ENCODE data around the gene RFLNA. TPM values are rescaled to one million over a fixed set of nuclear protein-coding genes. Genes with fewer than 3 reads are reported as not detected.

RFLNA gene
- total RNA-seq, 1 experiment from 2014 or later: 1.1 TPM

DNA sequence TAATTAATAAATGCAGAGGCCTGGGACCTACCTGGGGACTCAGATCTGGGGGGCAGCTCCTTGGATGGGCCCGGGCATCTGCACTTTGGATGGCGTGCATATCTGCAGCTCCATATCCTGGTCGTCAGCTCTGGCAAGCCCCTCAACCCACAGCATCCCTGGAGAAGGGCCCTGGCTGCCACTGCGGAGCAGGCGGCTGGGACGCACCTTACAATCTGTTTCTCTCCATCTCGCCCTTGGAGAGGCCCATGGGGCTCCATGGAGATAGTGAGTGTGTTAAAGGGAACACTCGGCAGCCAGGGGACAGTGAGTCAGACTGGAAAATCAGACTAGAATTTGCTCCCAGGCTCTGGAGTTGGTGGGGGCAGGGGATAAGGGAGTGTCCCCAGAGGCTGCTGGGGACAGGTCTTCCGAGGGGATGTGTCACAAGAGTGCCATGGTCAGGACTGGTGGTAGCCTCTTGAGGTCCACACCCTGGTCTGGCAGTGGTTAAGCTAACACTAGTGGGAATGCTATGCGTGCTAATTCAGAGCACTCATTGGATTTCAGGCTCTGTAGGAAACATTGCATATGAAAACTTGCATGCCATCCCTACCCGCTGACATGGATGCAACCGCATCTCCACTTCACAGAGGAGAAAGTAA lies 21.5 kb downstream of the RFLNA start:
- H3K27me3 ChIP-seq (replicated peaks; ENCODE audit: insufficient read depth, low read depth, low read length, poor library complexity): no peaks in the 10 kb centered on the region
- H3K36me3 ChIP-seq (ENCODE audit: insufficient read depth, low read length, poor library complexity, severe bottlenecking): no peaks in the 10 kb centered on the region
- intact Hi-C loops (cut with micrococcal nuclease; ENCODE audit: unreplicated experiment): no loop called here
- no peak for DNase-seq (ENCODE audit: low spot score)
- no peak overlapping the region for H3K27ac ChIP-seq (ENCODE audit: low read depth, low read length, poor library complexity, severe bottlenecking)
- TF ChIP-seq EZH2 (IDR thresholded peaks at IDR 0.05; ENCODE audit: borderline replicate concordance, low read depth, low read length, poor library complexity, severe bottlenecking) (no peak), CTCF (conservative IDR thresholded peaks at IDR 0.05; ENCODE audit: low read depth, low read length) (no peak)
- H3K9me3 ChIP-seq (ENCODE audit: low read depth, low read length, poor library complexity, severe bottlenecking): no peaks in the 10 kb centered on the region
- ChIA-PET CTCF (no interaction called here), POLR2A (ENCODE audit: low non-redundant PET) (no interaction called here)
- no peaks in the 10 kb centered on the region for H3K4me1 ChIP-seq (ENCODE audit: insufficient read depth, low read length, poor library complexity, severe bottlenecking)
- no peak overlapping the region for H3K4me3 ChIP-seq (ENCODE audit: low read depth, low read length, poor library complexity, severe bottlenecking)
- BruUV-seq (replicated peaks): no TSS peak

GRCh38 chr12:124317400-124317799 lies 22.5 kb downstream of the RFLNA start:
- no peak for DNase-seq (ENCODE audit: low spot score)
- no TSS peak for BruUV-seq (replicated peaks)
- H3K27ac ChIP-seq (ENCODE audit: low read depth, low read length, poor library complexity, severe bottlenecking): no peak overlapping the region
- intact Hi-C loops (cut with micrococcal nuclease; ENCODE audit: unreplicated experiment): no loop called here
- H3K4me1 ChIP-seq (ENCODE audit: insufficient read depth, low read length, poor library complexity, severe bottlenecking): no peaks in the 10 kb centered on the region
- no peak for TF ChIP-seq EZH2 (IDR thresholded peaks at IDR 0.05; ENCODE audit: borderline replicate concordance, low read depth, low read length, poor library complexity, severe bottlenecking)
- no peak for TF ChIP-seq CTCF (conservative IDR thresholded peaks at IDR 0.05; ENCODE audit: low read depth, low read length)
- no peaks in the 10 kb centered on the region for H3K27me3 ChIP-seq (replicated peaks; ENCODE audit: insufficient read depth, low read depth, low read length, poor library complexity)
- CTCF ChIA-PET: no interaction called here
- no peak overlapping the region for H3K4me3 ChIP-seq (ENCODE audit: low read depth, low read length, poor library complexity, severe bottlenecking)
- no peaks in the 10 kb centered on the region for H3K9me3 ChIP-seq (ENCODE audit: low read depth, low read length, poor library complexity, severe bottlenecking)
- H3K36me3 ChIP-seq (ENCODE audit: insufficient read depth, low read length, poor library complexity, severe bottlenecking): no peaks in the 10 kb centered on the region
- POLR2A ChIA-PET (ENCODE audit: low non-redundant PET): no interaction called here

GRCh38 chr12:124318278-124319020 lies 23.6 kb downstream of the RFLNA start:
- no TSS peak for BruUV-seq (replicated peaks)
- TF ChIP-seq CTCF (conservative IDR thresholded peaks at IDR 0.05; ENCODE audit: low read depth, low read length) (no peak), EZH2 (IDR thresholded peaks at IDR 0.05; ENCODE audit: borderline replicate concordance, low read depth, low read length, poor library complexity, severe bottlenecking) (no peak)
- Histone ChIP-seq H3K36me3 (ENCODE audit: insufficient read depth, low read length, poor library complexity, severe bottlenecking) (peaks cover 6% of the 10 kb centered on the region), H3K27me3 (replicated peaks; ENCODE audit: insufficient read depth, low read depth, low read length, poor library complexity) (no peaks in the 10 kb centered on the region), H3K4me3 (ENCODE audit: low read depth, low read length, poor library complexity, severe bottlenecking) (no peak overlapping the region), H3K4me1 (ENCODE audit: insufficient read depth, low read length, poor library complexity, severe bottlenecking) (no peaks in the 10 kb centered on the region), H3K27ac (ENCODE audit: low read depth, low read length, poor library complexity, severe bottlenecking) (no peak overlapping the region), H3K9me3 (ENCODE audit: low read depth, low read length, poor library complexity, severe bottlenecking) (peaks cover under 1% of the 10 kb centered on the region)
- CTCF ChIA-PET: no interaction called here
- no peak for DNase-seq (ENCODE audit: low spot score)
- POLR2A ChIA-PET (ENCODE audit: low non-redundant PET): no interaction called here
- intact Hi-C loops (cut with micrococcal nuclease; ENCODE audit: unreplicated experiment): no loop called here

Measured in A673 (cell line).